Heart right ventricle (tissue), 16 donors: ENCODE measurements around the gene FBXL22. TPM values are rescaled to one million over a fixed set of nuclear protein-coding genes. Genes with fewer than 3 reads are reported as not detected.

ENCODE experiments used
- ATAC-seq, 8 donors: fragments of 200-7000 bp; cut with Tn5 transposase; one replicate each; pipeline ENCODE4 v1.9.1; 2020; ENCODE audit warnings: mild to moderate bottlenecking in 8 of 8, moderate library complexity in 8 of 8, moderate number of reproducible peaks in 1 of 8
- DNase-seq, 2 donors: peaks; one replicate each; pipeline ENCODE4 v3.0.0-alpha.2; 2020
- H3K27ac ChIP-seq, 10 donors: fragments of 200-600 bp; sonication (generic) in 2 of 10; one replicate each; pipeline versions ENCODE4 v1.5.0 to v1.8.0; 2020 to 2022; ENCODE audit warnings: mild to moderate bottlenecking in 3 of 10
- H3K27me3 ChIP-seq, 7 donors: fragments of 200-600 bp; one replicate each; pipeline ENCODE4 v1.8.0; 2021 to 2022; ENCODE audit warnings: mild to moderate bottlenecking in 2 of 7
- H3K36me3 ChIP-seq, 9 donors: fragments of 200-600 bp; sonication (generic) in 1 of 9; one replicate each; pipeline versions ENCODE4 v1.5.0 to v1.8.0; 2020 to 2022; ENCODE audit warnings: mild to moderate bottlenecking in 2 of 9
- H3K4me1 ChIP-seq, 9 donors: fragments of 200-600 bp; sonication (generic) in 1 of 9; one replicate each; pipeline versions ENCODE4 v1.5.0 to v1.8.0; 2020 to 2022; ENCODE audit warnings: mild to moderate bottlenecking in 4 of 9
- H3K4me3 ChIP-seq, 10 donors: fragments of 200-600 bp; sonication (generic) in 2 of 10; one replicate each; pipeline versions ENCODE4 v1.5.0 to v1.8.0; 2020 to 2022; ENCODE audit warnings: mild to moderate bottlenecking in 7 of 10, moderate library complexity in 2 of 10
- H3K9me3 ChIP-seq, 11 donors: fragments of 200-600 bp in 10 of 11; sonication (generic) in 2 of 11; one replicate each; pipeline versions ENCODE4 v1.5.0 to v1.8.0; 2013 to 2022; ENCODE audit warnings: mild to moderate bottlenecking in 2 of 11, control low read depth in 1 of 11, moderate library complexity in 1 of 11
- WGBS, 2 donors: extraction: QIAGEN DNeasy Blood & Tissue Kit; methylation state at CpG; one replicate each; pipeline ENCODE4 v1.1.7; 2013; ENCODE audit warnings: inconsistent platforms in 1 of 2; 5-methylcytosine and 5-hydroxymethylcytosine counted together
- intact Hi-C, 10 donors: fragments of 100-400 bp; cut with DNase I; formaldehyde crosslinking; loops; one replicate each; pipeline versions ENCODE4 v1.11.1 to v1.14.2; 2022
- polyA plus RNA-seq, 2 donors: library from polyadenylated mRNA; stranded (reverse); fragments of 200-250 nt; gene quantifications; one replicate each; pipeline ENCODE4 v1.2.3, GENCODE V29; 2013
- total RNA-seq, 10 donors: library from RNA; stranded (reverse); fragmentation: NEBNext Ultra II Directional in 3 of 10; extraction: Animal tissue kit (Norgen Biotek cat#: 25700) in 3 of 10; gene quantifications; one replicate each; pipeline versions ENCODE4 v1.2.1 to v1.2.4, GENCODE V29; 2021 to 2023
- TF ChIP-seq, protein P1 (sequence below), 9 donors: fragments of 200-600 bp; sonication (generic) in 2 of 9; IDR thresholded peaks; one replicate each; pipeline versions ENCODE4 v1.5.0 to v1.8.0; 2021 to 2022; ENCODE audit warnings: antibody characterized with exemption in 9 of 9, mild to moderate bottlenecking in 5 of 9, moderate library complexity in 1 of 9
- donor health status: Arrhythmogenic right ventricular cardiomyopathy.
- donor health status: ischemic (EF 13 %, LVEDD 7.1; RV severe dilation, severe dysfunction).
- donor health status: healthy with polysubstance abuse.
- donor health status: DM: no; HTN: yes; CAD: no.
- donor health status: DM: no; HTN: no; CAD: no.
- donor health status: ischemic (EF 25% LVEDD 6.9; RV normal size, moderate dysfunction).
- donor health status: ischemic (EF 25% LVEDD 5.7; RV mildly dilated, moderate dysfunction).
- donor health status: healthy.
- donor health status: DM: yes; HTN: yes; CAD: no.
- donor health status: Ischemic cardiomyopathy.
- donor health status: ischemic (EF 35%, LVEDD 5.7; RV mildly dilated, moderate dysfunction).
- donor health status: nonischemic (EF 11% LVEDD 7.7; RV severe dilation, severe dysfunction).
- donor health status: DM: yes; HTN: yes; CAD: no.
- donor health status: PGD.
- donor health status: ischemic (EF 29% LVEDD 5.4; RV normal size, mild dysfunction).
- donor health status: nonischemic (EF 23%, LVEDD 6.1; RV moderate dilation, normal function).

Gene FBXL22
- total and polyA plus RNA-seq, 12 donors, result 2.5 to 38.3 (median 23.5) TPM

- no peaks in the 10 kb centered on the region for H3K4me1 ChIP-seq
- peaks cover 0 to 8% (median 0%) of the 10 kb centered on the region in 11 donors for H3K9me3 ChIP-seq
- DNase-seq, result no peak
- ATAC-seq, result no peak
- TF ChIP-seq, protein P1, sequence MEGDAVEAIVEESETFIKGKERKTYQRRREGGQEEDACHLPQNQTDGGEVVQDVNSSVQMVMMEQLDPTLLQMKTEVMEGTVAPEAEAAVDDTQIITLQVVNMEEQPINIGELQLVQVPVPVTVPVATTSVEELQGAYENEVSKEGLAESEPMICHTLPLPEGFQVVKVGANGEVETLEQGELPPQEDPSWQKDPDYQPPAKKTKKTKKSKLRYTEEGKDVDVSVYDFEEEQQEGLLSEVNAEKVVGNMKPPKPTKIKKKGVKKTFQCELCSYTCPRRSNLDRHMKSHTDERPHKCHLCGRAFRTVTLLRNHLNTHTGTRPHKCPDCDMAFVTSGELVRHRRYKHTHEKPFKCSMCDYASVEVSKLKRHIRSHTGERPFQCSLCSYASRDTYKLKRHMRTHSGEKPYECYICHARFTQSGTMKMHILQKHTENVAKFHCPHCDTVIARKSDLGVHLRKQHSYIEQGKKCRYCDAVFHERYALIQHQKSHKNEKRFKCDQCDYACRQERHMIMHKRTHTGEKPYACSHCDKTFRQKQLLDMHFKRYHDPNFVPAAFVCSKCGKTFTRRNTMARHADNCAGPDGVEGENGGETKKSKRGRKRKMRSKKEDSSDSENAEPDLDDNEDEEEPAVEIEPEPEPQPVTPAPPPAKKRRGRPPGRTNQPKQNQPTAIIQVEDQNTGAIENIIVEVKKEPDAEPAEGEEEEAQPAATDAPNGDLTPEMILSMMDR (IDR thresholded peaks at IDR 0.05), result no peak
- peaks cover 0 to 88% (median 7%) of the 10 kb centered on the region in 9 donors for H3K36me3 ChIP-seq
- no peaks in the 10 kb centered on the region for H3K27me3 ChIP-seq
- H3K27ac ChIP-seq, result no peak overlapping the region
- intact Hi-C loops, result no loop called here
- H3K4me3 ChIP-seq, result no peak overlapping the region
These were observed 15.0 kb upstream of the FBXL22 start for GRCh38 chr15:63582179-63582578.

GRCh38 chr15:63582718-63583426 is 14.3 kb upstream of the FBXL22 start:
- no peaks in the 10 kb centered on the region for H3K4me1 ChIP-seq
- DNase-seq (no peak), ATAC-seq (no peak)
- TF ChIP-seq, protein P1 (IDR thresholded peaks at IDR 0.05), result no peak
- H3K4me3 ChIP-seq, result no peak overlapping the region
- H3K36me3 ChIP-seq, result peaks cover 0 to 88% (median 7%) of the 10 kb centered on the region in 9 donors
- no peak overlapping the region for H3K27ac ChIP-seq
- WGBS, 2 donors, result 73 to 86% methylated on average over 2 of the region's 2 CpGs
- intact Hi-C loops, result no loop called here
- H3K9me3 ChIP-seq, result peaks cover 0 to 8% (median 0%) of the 10 kb centered on the region in 11 donors
- no peaks in the 10 kb centered on the region for H3K27me3 ChIP-seq

GRCh38 chr15:63586790-63587189 is 10.4 kb upstream of the FBXL22 start:
- Histone ChIP-seq H3K9me3 (peaks cover 0 to 8% (median 0%) of the 10 kb centered on the region in 11 donors), H3K4me3 (no peak overlapping the region), H3K36me3 (peaks cover 0 to 99% (median 20%) of the 10 kb centered on the region in 9 donors), H3K27me3 (no peaks in the 10 kb centered on the region), H3K4me1 (no peaks in the 10 kb centered on the region), H3K27ac (no peak overlapping the region)
- WGBS, 2 donors, result 95 to 97% methylated on average over 5 of the region's 5 CpGs
- no peak for ATAC-seq
- intact Hi-C loops, result no loop called here
- TF ChIP-seq, protein P1 (IDR thresholded peaks at IDR 0.05), result no peak
- DNase-seq, result no peak

DNA sequence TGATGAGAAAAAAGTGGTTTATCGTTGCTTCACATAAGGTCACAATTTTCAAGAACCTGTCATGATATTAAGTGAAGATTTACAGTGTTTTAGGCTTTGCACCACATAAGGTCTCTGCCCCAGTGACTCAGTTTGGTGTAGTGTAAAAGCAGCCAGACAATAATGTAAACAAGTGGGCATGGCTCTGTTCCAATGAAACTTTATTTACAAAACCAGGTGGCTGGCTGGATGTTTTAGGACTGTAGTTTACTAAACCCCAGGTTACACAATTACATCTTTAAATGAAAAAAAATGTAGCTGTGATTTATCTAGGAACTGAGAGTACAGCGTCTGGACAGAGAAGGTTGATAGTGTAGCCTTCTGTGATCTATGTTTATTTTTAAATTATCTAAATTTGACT is 9.7 kb upstream of the FBXL22 start:
- H3K9me3 ChIP-seq, result peaks cover 0 to 8% (median 0%) of the 10 kb centered on the region in 11 donors
- H3K36me3 ChIP-seq, result peaks cover 0 to 99% (median 18%) of the 10 kb centered on the region in 9 donors
- H3K4me3 ChIP-seq, result no peak overlapping the region
- intact Hi-C loops, result no loop called here
- H3K27me3 ChIP-seq, result no peaks in the 10 kb centered on the region
- ATAC-seq (no peak), DNase-seq (no peak)
- TF ChIP-seq, protein P1 (IDR thresholded peaks at IDR 0.05), result no peak
- H3K4me1 ChIP-seq, result no peaks in the 10 kb centered on the region
- WGBS, 2 donors, result 79 to 80% methylated on average over 2 of the region's 2 CpGs
- H3K27ac ChIP-seq, result no peak overlapping the region
